GM12864 (cell line): ENCODE data around the gene NLN.

Source experiments
- DNase-seq: peaks from one replicate; pipeline ENCODE4 v3.0.0-alpha.2; 2011; ENCODE audit warnings: low read depth
- H3K4me3 ChIP-seq: 2 replicates; pipeline ENCODE4 v1.5.1; 2011; ENCODE audit warnings: mild to moderate bottlenecking, low read depth, low read length, control low read depth
- CTCF ChIP-seq: IDR thresholded peaks from 2 replicates; pipeline ENCODE4 v1.5.1; 2011; ENCODE audit warnings: low read depth, mild to moderate bottlenecking, moderate library complexity, low read length, control low read depth, inconsistent platforms; ENCODE audit errors: missing control alignments

NLN gene

GRCh38 chr5:65808818-65809217, 86.8 kb downstream of the NLN start:
- TF ChIP-seq CTCF, result no peak
- DNase-seq, result no peak
- H3K4me3 ChIP-seq, result no peak overlapping the region

- no peak for DNase-seq
- H3K4me3 ChIP-seq, result no peak overlapping the region
- TF ChIP-seq CTCF, result no peak
Observed at GRCh38 chr5:65809817-65810531, 88.0 kb downstream of the NLN start.

DNA sequence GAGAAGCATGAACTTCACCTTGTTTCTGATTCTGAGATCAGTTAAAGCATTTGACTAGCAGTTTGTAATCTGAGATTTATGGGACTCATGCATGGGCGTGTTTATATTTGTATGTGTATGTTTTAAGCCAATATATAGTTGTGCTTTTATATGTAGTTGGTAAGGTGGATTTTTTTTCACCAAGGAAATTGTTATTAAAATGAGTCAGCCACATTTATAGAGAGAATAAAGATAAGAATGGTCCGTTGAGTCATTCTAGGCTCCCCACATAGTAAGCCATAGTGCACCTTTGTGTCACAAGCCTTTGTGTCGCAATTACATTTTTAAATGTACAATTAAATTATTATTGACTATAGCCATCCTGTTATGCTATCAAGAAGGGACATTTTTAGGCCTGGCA, 89.0 kb downstream of the NLN start:
- no peak for TF ChIP-seq CTCF
- DNase-seq, result no peak
- no peak overlapping the region for H3K4me3 ChIP-seq

- H3K4me3 ChIP-seq, result no peak overlapping the region
- no peak for DNase-seq
- TF ChIP-seq CTCF, result no peak
Observed at GRCh38 chr5:65811885-65812284, 89.9 kb downstream of the NLN start.

DNA sequence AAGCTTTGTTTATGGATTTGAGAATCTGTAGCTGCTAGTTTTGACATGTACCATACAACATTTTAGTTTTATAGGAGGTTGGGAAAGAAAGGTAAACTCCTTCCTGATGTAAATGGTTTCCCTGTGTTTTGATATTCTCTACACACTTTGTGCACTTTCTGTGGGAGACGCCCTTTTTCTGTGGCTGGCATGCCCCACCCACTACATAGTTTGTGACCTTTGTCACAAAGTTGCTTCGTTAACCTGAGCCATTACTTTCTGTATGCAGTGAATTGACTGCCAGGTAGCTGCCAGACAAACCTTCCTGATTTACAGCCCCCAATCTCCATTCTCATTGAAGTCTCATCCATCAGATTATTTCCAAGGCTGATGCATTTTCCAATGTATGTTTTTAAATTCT, 90.6 kb downstream of the NLN start:
- DNase-seq, result no peak
- no peak overlapping the region for H3K4me3 ChIP-seq
- TF ChIP-seq CTCF, result no peak

DNA sequence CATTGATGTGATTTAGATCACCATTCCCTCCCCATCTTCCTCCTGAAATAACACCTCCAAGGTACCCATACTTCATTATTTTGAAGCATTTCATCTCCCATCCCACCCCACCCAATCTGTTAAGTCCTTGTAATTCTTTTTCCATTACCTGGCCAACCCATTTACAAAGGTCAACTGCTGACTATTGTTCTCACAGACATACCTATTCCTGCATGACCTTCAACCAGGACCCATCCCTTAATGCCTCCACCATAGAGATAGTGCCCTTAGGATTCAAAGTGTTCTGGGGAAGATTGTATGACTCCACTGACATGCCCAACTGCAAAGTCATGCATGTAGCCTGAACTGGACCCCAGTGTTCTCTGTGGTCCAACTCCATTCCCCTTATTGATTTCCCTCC, 91.2 kb downstream of the NLN start:
- no peak overlapping the region for H3K4me3 ChIP-seq
- no peak for TF ChIP-seq CTCF
- DNase-seq, result no peak

DNA sequence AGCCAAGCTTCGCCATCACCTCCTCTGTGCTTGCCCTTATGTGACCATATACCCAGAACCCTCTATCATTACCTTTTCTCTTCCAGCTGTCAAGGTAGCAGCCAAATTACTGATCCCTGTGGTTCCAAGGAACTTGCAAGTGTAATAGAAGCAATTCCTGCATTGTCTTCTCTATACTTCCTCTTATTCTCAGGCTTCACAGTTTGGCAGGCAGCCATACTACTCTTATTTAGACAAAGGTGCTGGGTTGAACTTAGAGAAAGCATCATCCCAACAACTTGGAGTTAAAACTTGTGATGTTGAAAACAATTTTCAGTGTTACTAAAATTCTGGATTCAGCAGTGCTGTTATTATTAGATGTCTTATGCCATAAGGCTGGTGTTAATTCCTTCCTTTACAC, 93.2 kb downstream of the NLN start:
- TF ChIP-seq CTCF, result no peak
- no peak overlapping the region for H3K4me3 ChIP-seq
- DNase-seq, result no peak
